HL-60/S4 treated with retinoic acid at 250 ng/mL for 4 days and 3 days (cell line): ENCODE results near the gene SCRN2.

ENCODE experiments used
- in situ Hi-C: fragments of 300-500 bp; cut with MboI; formaldehyde crosslinking; loops from 2 replicates; pipeline ENCODE4 v1.7.0; 2022; ENCODE audit warnings: low sequenced_read_pairs

SCRN2 gene

DNA sequence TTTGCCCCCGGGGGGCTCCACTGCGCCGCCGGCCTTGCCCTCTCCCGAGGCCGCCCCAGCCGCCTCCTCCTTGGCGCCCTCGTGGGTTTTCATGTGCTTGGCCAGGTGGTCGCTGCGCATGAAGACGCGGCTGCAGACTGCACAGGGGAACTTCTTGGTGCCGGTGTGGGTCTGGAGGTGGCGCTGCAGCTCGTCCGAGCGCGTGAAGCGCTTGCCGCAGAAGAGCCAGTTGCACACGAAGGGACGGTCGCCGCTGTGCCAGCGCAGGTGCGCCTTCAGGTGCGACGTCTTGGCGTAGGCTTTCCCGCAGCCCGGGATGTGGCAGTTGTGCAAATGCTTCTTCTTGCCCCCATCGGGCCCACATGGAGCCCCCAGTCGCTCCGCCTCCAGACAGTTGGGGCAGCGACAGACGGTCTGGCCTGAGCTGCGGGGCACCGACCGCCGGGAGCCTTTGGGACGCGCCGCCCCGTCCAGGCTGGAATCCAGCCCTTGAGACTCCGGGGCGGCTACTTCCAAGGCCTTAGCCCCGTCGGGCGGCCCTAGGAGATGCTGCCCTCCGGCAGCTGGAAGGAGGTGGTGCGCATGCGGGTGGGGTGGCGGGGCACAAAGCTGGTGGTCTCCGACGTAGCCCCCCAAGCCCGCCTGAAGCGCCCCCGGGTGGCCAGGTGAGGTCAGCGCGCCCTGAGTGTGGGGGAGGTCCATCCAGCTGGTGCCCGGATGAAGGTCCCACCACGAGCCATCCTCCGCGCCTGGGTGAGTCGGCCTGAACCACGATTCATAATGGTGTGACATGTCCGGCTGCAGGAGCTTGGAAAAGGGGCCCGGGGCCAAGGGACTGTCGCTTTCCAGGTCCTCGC, 6.5 kb upstream of the SCRN2 start:
- in situ Hi-C loops: no loop called here

DNA sequence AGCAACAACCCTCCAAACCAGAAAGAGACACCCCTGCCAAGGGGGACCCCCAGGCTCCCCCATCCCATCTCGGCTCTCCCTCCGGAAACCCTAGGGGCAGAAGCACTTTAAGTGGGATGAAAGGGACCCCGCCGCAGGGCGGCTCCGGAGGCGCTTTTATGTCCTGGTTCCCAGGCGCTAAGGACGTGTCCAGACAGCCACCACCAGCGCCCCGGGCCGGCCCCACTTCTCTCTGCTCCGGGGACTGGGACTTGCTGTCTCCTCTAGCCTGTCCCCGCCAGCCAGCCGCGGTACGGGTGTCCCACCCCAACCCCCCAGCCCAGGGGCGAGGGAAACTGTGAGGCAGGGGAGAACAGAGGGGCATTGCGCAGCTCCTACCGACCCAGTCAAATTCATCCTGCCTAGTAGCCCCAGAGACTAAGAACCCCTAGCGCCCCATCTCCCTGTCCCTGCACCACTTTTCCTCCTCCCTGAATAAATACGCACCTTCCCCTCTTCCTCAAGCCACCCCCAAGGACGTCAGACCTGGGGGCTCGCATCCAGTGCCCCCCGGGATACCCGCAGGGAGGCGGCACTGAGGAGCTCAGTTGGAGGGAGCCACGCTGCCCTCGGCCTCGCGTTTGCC, 5.8 kb upstream of the SCRN2 start:
- in situ Hi-C loops: no loop called here

DNA sequence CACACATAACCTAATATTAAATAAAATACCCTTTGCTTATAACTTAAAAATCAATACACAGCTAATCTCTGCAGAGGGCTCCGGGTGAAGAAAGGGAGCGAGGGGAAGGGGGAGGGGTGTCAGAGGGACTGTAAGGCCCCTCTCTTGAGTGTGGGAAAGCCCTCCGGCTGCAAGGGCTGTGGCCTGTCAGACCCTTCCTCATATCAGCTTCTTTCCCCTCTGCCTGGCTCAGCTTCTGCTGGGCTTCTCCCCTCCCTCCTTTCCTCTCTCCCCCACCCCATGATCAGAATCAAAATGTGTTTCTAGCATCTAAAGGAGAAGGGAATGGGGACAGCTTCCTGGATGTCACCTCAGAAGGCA, 4.6 kb upstream of the SCRN2 start:
- in situ Hi-C loops: no loop called here

DNA sequence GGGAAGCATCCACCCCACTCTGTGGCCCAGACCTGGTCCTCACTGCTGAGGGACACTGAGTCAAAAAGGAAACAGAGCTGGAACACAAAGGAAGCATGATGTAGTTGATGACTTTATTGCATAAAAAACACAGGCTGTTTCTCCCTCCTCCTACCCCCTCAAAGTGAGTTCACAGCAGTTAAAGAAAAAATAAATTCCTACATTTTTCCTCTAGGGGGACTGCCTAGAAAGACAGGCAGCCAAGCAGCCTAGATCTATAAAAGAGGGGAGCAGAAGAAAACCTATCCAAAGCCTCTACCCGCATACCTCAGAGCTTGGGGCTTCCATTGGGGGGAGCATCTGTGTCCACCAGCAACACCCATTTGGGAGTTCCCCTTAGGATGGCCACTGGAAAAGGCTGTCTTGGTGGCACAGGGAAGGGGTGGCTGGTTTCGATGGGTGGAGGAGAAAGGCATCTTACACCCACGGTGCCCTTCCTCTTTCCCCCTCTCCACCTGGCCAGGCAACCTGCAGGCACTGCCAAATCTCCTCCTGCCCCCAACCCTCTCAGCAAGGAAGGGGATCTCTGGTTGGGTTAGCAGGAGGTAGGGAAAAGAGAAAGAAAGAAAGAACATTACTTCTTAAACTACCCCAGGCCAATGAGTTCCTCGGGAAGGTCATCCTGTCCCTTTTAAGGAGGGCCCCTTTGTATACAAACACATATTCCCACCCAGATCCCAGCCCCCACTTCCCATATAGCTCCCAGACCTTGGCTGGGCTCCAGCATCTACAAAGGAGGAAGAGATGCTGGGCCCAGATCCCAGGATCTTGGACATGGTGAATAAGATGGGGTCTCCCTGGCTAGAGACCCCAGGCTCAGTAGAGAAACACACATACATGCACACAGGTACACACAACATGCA, 4.0 kb upstream of the SCRN2 start:
- in situ Hi-C loops: loop anchor here (5.0 kb wide), 1 partner anchor 47 kb away; no protein-coding TSS in a partner anchor

DNA sequence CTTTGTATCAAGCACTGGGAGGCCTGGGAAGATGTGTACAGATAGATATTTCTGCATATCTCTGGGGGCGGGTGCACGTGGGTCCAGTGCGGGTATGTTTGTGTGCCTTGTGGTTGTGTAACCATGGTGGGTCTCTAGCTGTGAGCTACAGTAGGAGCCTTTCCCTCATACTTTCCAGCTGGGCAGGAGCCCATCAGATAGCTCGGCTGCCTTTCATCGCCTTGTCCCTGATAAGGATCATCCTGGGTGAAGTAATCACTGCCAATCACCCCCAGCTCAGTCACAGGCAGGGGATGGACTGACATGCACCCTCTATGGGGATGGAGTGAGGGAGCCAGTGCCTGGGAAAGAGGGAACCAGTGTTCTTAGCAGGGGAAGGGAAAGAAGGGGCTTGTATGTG, 3.2 kb upstream of the SCRN2 start:
- in situ Hi-C loops: loop anchor here (5.0 kb wide), 1 partner anchor 48 kb away; no protein-coding TSS in a partner anchor

DNA sequence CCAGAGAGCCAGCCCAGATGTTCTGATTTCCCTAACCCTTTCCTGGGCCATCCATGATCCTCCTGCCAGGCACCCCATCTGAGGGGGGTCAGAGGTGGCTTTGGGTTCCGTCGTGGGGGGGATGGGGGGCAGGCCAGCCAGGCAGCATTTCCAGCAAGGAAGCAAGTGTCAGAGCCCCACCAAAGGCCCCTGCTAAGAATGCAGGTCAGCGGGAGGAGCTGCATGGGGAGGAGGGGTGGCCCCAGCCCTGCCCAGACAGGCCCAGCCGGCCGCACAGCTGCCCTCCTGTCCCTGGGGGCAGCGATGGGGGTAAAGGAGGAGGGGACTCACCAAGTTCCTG, 2.3 kb upstream of the SCRN2 start:
- in situ Hi-C loops: loop anchor here (5.0 kb wide), 1 partner anchor 49 kb away; no protein-coding TSS in a partner anchor

DNA sequence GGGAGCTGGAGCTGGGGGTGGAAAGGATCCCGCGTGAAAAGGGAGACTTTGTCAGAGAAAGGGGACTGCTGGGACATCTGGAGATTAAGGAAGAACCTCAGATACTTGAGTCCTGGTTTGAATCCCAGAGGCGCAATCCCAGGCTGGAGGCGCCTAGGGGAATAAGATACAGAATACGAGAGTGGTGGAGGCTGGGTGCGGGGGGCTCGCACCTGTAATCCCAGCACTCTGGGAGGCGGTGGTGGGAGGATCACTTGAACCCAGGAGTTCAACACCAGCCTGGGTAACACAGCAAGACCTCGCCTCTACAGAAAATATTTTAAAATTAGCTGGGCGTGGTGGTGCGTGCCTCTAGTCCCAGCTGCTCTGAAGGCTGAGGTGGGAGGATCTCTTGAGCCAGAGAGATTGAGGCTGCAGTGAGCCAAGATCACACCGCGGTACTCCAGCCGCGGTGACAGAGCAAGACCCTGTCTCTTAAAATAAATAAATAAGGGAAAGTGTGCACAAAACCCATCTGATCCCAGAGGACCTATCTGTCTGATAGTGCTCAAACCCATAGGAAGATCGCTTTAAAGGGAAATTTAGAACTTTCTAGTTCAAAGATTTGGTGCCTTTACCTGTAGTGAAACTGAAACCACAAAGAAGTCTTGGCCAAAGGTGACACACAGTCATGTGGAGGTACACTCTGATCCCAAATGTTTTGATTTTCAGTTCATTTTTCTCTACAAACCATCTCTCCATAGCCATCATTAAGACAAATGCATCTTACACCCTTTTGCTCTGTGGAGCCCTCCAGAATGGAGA, 617 bp upstream of the SCRN2 start:
- in situ Hi-C loops: loop anchor here (5.0 kb wide), 1 partner anchor 51 kb away; no protein-coding TSS in a partner anchor

DNA sequence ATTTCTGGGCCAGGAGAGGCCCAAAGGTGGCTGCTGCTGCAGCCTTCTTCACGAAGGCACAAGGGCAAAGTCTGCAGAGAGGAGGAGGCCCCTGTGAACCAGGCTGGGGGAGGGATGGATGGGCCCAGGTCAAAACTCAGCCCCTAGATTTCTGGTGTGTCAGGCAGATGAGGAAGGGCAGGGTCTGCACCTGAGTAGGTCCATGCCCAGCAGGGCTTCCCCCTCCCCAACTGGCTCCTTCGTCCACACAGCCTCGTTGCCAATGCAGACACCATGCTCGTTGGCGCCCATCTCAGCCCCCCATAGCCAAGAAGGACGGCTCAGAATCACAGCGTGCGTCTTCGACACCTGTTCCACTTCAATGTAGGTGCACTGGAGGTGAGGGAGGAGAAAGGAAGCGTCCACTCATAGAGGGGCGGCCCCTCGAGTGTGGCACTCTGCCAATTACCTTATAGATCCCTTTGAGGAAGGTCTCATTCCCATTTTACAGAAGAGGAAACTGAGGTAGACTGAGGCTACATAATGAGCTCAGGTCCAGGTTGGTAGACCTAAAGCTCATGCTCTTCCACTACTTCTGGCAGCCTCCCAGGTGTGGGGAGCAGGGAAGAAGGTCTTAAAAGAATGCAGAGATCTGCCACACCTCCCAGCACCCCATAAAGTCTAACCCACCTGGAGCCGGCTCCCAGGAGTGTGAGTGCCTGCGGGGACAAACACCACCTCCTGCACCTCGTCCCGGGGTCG, 902 bp downstream of the SCRN2 start:
- in situ Hi-C loops: loop anchor here (5.0 kb wide), 1 partner anchor 52 kb away; no protein-coding TSS in a partner anchor

DNA sequence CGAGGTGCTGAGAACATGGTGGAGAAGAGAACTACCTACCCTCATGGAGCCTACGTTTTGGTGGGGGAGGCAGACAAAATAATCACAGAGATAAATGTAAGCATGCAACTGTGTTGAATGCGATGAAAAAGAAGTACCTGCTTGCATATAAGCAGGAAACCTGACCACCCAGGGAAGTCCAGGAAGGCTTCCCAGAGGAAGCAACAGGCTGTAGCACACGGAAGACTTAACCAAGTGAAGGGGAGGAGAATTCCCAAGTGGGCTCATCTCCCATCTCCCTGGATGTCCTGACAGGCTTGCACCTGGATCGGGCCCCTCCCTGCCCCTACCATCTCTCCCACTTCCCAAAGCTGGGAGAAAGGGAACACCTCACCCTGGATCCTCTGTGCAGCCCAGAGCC, 2.0 kb downstream of the SCRN2 start:
- in situ Hi-C loops: no loop called here

DNA sequence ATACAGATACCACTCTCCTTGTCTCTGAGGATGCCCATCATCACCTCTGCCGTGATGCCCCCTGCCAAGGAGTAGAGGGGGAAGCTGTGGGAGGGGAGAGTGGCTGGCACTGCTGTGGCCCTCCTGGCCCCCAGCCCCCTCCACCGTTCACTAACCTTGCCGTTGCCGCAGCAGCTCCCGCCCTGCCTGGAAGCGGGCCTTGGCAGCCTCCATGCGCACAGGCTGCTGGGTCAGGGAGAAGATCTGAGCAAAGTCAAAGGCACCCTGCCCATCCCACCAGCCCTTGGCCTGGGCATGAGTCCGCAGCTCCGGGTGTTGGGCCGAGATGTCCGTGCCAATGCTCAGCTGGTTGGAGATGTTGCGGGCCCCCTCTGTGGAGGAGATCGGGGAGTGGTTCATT, 2.4 kb downstream of the SCRN2 start:
- in situ Hi-C loops: no loop called here

DNA sequence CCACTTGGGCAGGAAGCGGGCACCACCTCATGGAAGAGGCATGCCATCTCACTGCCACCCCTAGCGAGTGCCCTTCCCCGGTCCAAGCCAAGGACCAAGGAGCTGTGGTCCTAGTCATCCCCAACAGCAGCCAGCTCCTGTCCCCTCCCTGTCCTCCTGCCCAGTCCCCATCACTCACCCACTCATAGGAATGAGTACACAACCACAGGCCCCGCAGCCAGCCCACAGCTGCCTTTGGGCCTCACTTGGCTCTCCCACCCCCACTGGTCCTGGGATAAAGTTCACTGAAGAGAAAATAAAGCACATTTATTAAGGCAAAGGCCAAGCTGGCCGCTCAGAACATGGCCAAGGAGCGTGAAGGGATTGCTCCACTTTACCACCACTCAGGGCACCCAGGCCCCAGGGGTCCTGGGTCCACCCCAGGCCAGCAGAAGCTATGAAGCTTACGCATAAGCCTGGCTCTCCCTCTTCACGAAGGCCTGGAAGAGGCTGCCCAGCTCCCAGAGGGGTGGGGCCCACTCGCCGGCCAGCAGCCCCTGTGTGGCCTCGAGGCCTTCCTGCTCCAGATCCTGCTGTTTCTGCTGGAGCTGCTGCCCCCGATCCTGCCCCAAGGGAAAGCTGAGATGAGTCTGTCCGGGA, 3.6 kb downstream of the SCRN2 start:
- in situ Hi-C loops: no loop called here

DNA sequence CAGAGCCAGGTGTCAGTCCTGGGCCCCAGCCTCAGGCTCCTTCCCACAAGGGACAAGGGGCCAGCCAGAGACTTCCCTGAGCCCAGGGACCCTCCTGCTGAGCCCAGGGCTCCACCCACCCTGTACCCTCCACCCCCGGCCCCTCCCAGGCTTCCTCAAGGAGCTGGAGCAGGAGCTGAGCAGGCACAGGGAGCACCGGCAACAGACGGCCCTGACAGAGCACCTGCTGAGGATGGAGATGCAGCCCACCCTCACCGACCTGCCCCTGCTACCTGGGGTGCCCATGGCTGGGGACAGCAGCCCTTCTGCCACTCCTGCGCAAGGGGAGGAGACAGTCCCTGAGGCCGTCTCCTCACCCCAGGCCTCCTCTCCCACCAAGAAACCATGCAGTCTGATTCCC, 4.5 kb downstream of the SCRN2 start:
- in situ Hi-C loops: no loop called here

DNA sequence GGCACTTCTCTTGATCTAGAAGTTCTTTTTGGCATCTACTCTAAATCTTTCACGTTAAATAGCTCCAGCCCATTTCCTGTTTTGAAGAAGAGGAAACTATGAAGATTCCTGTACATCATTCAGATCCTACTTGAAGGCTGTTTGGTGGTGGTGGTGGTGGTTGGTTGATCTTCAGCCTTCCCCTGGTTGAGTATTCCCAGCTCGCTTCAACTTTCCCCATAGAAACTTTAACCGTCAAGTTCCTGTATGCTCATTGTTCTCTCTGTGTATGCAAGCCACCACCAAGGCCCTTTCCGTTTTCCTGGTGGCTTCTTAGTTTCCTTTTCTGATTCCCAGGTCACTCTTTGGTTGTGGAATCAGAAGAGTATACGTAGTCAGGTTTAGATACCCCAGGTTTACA, 6.3 kb downstream of the SCRN2 start:
- in situ Hi-C loops: no loop called here

DNA sequence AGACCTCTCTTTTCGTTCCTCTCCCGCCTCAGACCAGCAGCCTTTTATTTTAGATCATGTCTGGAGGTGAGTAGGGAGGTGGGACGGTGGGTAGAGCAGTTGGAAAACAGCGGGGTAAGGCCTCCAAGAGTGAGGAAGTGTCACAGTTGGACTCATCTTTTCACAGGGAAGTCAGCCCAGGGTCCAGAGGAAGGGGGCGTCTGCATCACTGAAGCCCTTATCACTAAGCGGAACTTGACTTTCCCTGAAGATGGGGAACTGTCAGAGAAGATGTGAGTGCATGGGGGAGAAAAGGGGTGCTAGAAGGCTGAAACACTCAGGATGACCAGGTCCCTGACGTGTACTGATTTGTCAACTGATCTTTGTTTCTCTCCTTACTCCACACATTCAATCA, 9.1 kb downstream of the SCRN2 start:
- in situ Hi-C loops: no loop called here

DNA sequence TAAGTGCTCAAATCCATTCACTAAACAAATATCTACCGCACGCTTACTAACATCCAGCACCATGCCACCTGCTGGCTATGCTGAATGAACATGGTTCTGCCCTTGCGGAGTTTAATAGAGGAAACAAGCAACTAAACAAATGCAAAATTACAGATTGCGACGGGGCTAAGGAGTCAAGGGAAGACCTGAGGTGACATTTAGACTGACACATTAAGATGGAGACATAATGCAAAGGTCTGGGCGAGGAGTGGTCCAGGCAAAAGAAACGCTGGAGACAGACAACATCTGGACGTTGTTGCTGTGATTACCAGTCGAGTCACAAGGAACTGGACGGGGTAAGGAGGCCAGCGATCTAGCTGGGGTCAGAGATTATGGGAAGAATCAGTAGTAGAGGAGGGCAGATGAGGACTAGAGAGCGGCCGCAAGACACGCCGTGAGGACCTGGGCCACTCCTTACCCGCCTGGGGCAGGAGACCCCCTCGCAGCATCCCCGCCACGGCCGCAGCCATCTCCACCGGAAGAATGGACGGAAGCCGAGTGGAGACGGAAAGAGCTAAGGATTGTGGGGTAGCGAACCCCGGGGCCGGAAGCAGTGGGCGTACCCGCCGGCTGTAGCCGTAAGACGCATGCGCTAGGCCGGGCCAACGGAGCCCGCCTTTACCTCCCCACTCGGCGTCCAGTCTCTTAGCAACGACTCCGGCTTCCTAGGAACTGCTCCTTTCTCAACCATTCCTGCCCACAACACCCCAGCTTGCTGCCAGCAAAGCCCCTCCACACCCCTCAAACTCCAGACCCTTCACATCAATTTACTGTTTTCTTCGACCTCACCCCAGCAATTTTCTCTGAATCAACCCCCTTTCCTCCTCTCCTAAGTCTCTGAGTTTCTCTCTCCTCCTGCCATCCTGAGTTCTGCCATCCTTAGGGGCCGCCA, 9.8 kb downstream of the SCRN2 start, which contains the start of the genes LRRC46 and MRPL10:
TSS of gene LRRC46 (plus strand) at position 668 of the 931 bp plus-strand sequence. CDS start 320 bp downstream, outside the sequence.
TSS of gene MRPL10 (minus strand) at position 539 of the 931 bp plus-strand sequence. CDS start at position 509, 30 bp downstream.
- in situ Hi-C loops: no loop called here

DNA sequence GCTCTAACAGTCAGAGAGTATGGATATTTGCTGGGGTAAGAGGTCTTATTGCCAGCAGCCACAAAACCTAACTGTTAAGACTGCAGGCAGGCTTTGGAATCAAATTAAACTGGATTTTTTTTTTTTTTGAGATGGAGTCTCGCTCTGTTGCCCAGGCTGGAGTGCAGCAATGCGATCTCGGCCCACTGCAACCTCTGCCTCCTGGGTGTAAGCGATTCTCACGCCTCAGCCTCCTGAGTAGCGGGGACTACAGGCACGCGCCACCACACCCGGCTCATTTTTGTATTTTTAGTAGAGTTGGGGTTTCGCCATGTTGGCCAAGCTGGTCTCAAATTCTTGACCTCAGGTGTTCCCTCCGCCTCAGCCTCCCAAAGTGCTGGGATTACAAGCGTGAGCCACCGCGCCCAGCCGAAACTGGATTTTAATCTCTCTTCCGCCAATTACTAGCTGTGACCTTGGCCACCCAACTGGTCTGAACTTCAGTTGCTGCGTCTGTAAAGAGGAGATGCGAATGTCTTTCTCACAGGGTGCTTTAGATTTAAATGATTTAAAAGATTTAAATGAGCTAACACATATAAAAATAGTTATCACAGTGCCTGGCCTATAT, 10.6 kb downstream of the SCRN2 start:
- in situ Hi-C loops: no loop called here

DNA sequence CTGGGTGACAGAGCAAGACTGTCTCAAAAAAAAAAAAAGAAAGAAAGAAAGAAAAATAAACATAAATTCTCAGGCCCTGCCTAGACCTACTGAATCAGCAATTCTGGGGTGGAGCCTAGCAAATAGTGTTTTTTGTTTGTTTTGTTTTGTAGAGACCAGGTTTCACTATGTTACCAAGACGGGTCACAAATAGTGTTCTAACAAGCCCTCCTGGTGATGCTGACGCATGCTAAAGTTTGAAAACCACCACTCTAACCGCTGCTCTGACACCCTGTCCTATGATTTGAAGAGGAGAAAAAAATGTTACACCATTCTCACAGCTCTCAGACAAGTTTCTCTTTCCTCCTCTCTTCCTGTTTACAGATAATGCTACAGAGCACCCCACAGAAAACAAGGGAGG, 11.2 kb downstream of the SCRN2 start:
- in situ Hi-C loops: no loop called here

DNA sequence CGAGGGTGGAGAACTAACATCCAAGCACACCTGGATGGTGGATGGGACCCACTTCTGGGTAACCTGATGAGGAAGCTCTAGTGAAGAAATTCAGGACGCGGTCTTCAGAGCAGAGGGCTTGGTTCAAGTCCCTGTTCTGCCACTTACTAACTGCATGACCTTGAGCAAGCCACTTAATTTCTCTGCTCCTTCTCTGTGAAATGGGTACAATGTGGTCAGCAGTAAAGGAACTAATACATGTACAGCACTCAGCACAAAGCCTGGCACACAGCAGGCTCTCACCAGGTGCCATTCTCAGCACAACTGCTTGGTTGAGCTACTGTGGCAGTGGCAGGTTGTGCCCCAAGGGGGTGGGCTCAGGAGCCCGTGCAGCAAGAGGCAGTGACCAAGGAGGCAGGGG, 17.6 kb downstream of the SCRN2 start:
- in situ Hi-C loops: no loop called here
